HG03196 (cell line): ENCODE data around the gene ABO.
"Not testable (repeated sequence)": the region's sequence is repeated elsewhere in the genome, so short reads cannot be mapped to it uniquely, and the experiment has no call there.

ENCODE experiments used
- ATAC-seq: cut with Tn5 transposase; IDR thresholded peaks from one replicate; pipeline ENCODE4 v1.9.1; 2021; ENCODE audit not compliant: unreplicated experiment

The ABO gene

DNA sequence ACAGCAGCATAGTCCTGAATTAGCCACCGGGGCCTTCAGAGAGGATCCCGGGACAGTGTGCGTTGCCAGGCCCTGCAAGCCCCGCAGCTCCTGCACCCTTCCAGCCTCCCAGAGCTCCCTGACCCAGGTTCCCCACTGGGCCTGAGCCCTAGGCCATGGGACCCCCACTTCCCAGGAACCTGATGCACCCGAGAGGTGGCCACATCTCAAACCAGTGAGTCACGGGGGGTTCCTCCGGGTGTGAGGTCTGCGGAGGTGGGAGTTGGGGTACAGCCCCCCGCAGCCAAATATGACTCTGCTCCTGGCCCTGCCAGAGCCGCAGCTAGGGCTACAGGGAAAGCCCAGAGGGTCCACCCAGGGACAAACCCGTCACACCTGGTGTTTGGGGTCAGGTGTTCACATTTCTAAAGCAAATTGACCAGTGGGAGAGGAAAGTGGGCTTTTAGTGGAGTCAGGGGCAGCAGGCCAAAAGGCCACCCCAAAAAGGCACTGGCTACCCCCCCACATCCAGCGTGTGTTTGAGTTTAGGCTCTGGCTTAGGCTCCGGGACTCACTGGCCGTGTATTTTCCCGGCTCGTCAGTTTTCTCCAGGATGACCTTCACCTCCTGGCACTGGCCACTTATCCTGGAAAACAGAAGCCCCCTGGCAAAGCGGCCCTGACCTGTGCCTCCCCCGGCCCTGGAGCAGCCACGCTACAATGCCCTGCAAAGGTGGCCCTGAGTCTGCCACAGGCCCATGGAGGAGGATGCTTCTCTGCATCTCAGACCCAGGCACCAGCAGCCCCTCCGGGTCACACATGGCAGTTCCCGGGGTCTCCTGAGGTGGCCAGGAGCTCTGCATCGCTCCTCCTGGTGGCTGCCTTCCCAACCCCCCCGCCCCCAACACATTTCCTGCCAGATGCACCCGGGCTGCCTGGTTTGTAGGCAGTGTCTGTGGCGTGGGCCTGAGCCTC, 48.5 kb downstream of the ABO start:
- no peak for ATAC-seq

DNA sequence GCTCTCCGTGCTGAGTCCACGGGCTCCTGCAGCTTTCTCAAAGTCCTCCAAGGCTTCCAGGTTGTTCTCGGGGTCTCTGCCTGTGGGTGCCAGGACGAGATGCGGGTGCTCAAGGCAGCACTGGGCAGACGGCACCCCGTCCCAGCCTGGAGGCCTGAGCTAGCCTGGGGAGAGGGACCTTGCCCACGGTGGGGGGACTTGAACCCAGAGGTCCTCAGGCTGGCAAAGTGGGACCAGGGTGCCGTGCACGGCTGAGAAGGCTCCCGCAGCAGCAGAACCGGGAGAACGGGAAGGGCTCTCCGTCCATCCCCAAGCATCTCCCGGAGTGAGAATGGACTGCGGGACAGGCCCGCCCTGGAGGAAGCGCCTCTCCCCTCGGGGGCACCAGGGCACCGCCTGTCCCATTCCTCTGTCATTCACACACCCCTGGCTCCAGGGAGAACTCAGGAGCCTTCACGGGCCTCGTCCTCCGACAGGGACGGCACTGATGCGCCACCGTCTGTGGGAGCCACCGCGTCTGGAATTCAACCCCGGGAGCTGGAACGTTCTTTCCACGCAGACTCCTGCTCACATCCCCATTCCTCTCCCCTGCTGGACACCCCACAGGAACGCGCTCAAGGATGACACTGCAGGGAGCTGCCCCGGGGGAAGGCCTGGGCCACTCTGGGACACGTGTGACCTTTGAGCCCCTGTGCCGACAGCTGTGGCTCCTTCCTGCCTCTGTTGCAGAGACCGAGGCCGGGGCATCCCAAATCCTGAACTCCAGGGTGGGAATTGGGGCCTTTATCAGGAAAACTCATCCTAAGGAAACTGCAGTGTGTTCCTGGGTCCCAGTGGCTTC, 49.6 kb downstream of the ABO start:
- ATAC-seq = no peak

DNA sequence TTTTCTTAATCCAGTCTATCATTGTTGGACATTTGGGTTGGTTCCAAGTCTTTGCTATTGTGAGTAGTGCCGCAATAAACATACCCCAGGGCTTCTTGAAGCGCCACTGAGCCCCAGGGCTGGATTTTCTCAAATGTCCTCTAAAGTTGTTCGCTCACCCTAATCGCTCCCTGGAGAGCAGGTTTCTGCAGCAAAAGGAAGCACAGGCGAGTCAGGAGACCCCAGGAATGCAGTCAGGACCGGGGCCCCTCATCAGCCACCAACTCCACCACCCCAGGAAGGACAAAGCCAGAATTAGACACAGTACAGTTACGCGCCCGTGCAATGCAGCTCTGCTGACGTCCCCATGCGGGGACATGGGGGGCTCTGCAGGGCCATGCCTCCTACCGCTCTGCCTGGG, 50.2 kb downstream of the ABO start:
- ATAC-seq = no peak

DNA sequence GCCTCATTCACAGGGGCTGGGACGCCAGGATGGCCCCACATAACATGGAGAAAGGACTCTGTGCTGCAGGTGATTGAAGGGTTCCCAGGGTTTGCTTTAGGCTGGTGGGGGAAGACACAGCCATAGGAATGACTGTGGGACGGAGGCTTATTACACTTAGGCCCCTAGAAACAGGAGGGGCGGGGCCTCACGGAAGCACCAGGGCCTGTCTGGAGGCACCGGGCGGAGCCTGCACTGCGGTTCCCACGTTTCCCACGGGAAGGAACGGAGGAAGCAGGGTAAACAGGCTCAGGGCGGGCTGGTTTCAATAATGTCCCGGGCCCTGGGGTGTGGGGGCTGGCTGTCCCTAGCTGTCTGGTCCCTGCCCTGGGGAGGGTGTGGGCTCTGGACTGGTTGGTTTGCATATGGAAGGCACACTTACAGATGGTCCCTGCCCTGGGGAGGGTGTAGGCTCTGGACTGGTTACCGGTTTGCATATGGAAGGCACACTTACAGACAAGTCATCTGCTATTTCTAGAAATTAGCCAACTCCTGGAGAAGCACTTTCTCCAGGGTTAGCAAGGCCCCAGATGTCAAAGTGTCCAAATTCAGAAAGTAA, 51.7 kb downstream of the ABO start:
- ATAC-seq = not testable (repeated sequence)

DNA sequence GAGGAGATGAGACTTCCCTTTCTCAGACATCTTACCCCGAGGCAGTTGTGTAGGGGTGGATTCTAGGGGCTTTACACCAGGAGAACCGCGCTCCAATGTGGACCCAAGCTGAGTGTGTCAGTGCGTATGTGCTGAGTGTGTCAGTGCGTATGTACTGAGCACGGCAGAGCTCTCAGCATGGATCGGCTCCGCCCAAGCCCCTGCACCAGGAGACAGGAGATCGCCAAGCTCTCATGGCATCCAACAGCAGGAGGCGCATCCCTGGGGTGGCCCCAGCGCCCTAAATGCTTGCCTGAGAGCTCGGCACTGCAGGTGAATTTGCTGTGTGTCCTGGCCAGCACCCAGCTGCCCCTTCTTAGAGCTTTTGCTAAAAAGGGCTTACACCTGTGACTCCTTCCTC, 53.0 kb downstream of the ABO start:
- ATAC-seq = not testable (repeated sequence)

DNA sequence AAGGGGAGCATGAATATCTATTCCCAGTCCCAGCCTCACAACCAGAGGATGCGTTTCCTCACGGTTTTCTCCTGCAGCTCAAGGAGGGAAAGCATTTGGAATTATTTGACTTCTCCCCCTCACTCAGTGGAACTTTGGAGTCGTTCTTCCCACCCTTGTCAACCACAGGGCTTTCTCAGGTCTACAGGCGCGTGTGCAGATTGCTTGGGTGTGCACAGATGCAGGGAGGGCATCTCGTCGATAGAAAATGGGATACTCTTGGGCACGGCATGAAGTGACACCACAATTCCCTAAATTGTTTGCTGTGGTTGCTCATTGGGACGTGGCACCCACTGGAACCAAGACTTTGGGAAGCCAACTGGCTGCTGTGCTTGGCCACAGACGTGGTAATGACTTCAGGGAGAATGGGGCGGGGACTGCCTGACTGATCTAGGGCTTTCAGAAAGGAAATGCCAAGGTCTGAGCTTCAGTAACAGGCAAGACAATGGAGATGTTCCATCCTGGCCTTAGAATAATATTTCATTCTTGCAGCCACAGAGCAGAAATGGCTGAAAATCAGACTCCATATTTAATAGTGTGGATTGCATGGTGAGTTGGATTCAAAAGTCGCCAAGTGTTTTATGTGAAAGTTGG, 53.7 kb downstream of the ABO start:
- no peak for ATAC-seq

DNA sequence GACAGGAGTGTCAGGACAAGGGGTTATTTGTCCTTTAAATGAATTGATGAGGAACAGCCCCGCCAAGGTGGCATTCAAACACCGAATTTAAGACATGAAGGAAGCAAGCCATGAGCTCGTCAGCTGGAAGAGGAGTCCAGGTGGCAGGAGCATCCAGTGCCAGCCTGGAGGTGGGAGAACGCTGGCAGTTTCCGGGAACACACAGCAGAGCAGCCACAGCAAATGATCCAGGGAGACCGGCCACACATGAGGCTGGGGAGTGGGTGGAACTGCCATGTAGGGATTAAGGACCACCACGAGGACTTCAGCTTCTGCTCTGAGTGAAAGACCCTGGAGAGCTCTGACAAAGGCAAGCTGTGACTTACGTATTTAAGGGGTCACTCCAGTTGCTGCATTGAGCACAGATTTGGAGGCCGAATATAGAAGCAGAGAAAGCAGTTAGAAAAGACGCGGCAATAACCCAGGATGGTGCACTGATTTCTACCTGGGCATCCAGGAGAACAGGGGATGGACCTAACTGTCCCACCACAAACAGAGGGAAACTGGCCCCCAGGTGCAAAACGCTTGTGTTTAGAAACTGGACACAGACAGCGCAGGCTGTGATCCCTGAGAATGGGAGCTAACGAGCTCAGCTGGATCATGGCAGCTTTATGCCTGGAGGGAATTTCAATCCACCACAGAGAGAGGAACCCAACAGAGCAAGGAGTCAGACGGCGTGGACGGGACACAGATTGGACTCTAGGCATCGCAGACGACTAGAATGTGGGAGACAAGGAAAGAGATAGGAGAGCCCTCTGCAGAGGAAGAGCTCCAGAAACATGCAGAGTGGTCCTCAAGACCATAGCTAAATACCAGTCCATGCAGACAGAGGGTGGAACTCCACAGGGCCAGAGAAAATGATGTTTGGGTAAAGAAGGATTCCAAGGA, 56.7 kb downstream of the ABO start:
- not testable (repeated sequence) for ATAC-seq

DNA sequence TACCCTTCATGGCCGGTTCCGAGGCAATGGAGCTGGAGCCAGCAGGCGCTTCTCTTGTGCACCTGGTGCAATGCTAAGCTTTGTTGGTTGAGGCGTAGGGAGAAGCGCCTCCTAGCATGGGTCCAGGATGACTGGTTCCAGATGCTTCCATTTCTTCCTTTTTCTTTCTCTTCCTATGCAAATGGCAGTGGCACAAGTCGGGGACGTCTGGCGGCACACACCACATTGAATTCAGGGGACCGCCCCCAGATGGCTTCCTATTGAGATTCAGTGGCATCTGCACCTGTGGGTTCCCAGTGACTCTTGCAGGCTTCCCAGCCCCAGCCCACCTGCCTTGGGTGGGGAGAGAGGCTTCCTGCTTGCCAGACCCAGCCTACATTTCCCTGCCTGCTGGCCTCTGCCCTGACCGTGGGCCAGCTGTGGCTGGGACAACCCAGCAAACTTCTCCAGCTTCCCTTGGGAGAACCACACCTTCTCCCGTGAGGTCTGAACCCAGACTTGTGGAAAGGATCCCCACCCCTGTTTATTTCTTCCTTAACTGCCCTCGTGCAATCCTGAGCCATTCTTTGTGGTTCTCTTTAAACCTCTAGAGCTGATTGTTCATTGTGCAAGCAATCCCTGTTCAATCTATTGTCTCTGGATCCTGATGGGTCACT, 57.5 kb downstream of the ABO start:
- ATAC-seq = not testable (repeated sequence)

DNA sequence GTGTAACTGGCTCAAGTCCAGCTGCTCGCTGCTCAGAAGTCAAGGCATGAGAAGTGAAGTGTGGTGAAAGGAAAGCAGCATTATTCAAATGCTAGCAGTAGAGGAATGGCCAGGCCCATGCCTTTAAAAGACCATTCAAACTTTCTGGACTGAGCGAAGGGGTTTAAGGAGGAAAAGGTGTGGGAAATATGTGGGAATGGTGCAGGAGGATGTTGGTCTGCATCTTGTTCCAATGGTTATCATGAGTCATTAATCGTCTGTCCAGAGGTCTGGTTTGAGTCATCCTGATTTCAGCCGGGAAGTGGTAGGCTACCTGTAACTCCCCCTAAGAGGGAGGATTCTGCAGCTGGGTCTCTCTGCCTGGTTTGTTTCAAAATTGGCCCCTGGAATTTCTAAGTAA, 60.7 kb downstream of the ABO start:
- not testable (repeated sequence) for ATAC-seq

DNA sequence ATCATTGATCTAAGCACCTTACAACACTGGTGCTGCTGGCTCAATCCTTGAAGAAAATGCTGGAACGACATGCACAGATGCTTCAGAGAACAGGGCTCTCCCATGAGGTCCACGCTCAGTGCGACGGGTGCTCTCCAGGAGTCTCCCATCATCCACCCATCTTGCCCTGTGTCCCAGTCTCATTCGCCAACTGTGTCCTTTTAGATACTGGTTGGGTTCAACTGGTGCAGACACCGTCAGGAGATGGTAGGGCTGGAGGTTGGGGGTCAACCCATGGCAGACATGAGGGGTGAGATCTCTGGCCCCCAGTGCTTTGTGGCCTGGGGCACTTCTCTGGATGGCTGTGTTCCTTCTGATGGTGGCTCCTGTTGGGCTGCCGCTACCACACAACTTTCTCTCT, 64.4 kb downstream of the ABO start:
- ATAC-seq = no peak

DNA sequence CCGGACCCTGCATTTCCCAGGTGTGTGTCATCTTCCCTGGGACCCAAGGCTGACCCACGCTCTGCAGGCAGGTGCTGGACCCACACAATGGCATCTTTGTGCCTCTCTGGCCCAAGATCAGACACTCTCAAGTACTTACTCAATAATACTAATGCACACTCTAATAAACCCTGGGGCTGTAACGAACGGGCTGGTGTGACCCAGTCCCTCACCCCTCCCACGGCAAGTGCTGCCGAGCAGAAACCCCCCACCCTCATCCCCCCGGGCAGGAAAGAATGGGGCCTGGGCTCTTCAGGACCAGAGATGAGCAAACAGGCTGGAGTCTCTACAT, 64.8 kb downstream of the ABO start:
- ATAC-seq = no peak

DNA sequence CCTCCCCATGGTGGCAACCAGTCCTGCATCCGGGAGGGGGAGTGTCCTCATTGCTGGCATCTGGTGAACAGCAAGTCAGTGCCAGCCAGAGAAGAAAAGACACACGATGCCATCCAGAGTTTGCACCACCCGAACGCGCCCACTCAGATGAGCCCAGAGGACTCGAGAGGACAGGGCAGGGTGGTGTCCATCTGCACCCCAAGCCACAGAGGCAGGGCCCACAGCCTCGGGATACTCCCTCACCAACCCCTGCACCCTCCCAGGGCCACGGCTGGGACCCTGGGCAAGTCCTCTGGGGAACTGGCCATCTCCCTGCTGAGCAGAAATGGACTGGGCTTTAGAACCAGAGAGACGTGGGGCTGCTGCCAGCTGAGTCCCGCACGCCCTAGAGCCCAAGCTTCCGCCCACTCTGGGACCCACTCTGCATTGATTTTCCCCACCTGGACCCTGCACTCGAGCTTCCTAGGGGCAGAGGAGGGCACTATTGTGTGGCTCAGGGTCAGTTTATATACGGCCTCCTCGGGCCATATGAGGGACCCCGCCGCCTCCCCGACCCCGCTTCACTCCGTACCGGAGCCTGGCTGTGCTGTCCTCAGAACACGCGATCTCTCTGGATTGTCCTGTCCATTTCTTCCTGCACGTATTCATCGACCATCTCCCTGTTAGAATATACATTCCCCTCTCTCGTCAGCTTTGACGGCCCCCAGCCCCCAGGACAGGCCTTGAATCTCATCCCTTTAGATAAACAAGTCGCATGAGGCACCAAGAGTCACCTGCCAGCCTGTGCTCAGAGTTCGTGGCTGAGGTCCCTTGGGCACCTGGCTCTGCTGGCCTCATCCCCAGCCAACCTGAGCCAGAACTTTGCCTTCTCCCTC, 65.4 kb downstream of the ABO start:
- ATAC-seq = not testable (repeated sequence)

DNA sequence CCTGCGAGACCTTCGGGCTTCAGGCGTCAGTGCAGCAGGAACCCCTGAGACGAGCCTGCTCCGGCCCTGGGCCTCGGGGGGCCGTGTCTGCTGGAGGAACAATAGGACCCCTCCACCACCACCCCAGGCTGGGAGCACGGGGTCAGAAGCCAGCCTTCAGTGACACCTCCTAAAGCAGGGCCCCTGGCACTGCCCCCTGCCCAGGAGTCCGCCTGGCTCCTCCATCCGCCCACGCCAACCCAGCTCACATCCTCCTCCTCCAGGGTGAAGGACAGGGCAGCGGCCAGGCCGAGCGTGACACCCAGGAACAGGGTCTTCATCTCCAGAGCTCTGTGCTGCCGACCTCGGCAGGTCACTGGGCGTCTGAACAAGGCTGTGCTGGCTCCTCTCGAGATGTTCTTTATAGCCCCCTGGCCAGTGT, 66.1 kb downstream of the ABO start, which contains the start of gene OBP2B:
Gene OBP2B (minus strand): TSS at position 371 of the 421 bp plus-strand sequence. CDS start 51 bp downstream, at position 320.
- not testable (repeated sequence) for ATAC-seq

DNA sequence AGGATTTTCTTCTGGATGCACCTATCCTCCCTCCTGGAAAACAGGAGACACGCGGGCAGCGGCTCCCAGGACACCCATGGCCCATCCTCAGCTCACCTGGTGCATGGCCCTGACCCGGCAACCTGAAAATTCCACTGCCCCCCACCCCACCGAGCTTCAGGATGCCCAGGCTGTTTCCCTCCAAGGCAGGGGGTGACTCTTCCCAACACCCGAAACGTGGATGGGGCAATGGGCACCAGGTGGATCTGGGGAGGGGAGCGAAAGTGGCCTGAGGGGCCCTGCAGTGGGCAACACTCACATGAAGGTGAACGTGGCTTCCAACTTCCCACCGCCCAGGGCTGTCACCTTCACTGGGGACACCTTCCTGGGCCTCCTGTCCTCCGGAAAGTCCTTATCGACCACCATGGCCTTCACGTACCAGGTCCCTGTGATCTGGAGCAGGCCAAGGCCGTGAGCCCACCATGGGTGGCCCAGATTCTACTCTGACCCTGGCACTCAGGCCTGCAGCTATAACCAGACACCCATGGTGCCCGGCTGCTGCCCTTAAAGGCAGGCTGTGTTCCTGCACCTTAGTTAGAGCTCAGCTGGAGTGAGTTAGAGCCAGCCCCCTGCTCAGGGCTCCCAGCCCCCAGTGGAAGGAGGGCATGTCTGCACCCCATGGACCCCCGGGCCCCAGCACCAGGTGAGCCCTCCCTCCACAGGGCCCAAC, 66.7 kb downstream of the ABO start:
- not testable (repeated sequence) for ATAC-seq

DNA sequence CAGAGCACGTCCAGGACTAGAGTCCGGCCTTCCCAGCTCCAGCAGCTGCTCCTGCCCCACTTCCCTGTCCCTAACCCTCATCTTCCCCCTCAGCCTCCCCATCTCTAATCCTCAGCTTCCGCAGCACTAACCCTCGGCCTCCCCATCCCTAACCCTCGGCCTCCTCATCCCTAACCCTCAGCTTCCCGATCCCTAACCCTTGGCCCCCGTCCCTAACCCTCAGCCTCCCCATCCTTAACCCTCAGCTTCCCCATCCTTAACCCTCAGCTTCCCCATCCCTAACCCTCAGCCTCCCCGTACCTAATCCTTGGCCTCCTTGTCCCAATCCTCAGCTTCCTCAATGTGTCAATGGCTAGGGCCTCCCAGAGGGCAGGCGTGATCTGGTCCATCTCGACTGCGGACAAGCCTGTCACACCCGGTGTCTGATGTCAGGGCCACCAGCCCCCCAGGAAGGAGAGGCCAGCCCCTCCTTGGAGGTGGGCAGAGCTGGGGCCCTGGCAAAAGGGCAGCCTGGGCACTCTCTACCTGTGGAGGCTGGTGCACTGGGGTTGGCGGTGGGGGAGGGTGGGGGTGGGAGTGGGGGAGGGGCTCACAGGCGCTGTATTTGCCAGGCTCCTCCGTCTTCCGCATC, 67.3 kb downstream of the ABO start:
- no peak for ATAC-seq

DNA sequence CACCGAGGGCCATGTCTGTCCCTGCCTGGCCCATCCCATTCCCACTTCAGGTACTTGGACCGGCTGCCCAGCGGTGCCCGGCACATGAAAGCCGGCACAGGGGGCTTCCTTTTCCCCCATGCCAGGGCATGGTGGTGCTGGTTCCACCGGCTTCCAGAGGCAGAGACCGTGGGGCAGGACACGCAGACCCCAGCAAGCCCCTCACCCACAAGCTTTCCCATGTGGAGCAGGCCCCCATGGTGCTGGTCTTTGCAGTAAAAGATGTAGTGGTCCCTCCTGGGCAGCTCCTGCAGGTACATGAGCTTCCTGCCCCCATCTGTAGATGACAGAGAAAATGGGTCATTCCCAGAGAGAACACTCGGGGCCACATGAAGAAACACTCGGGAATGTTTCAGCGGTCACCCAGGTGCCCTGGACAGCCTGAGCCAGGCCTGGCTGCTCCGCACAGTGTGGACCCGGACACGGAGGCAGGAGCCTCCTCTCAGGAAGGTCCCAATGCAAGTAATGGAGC, 67.9 kb downstream of the ABO start:
- no peak for ATAC-seq
